Thyroid gland (tissue), 4 donors: ENCODE data around the gene NDE1. TPM values are rescaled to one million over a fixed set of nuclear protein-coding genes. Genes with fewer than 3 reads are reported as not detected.

Source experiments
- DNase-seq, 2 donors: peaks; one replicate each; pipeline ENCODE4 v3.0.0-alpha.2; 2019
- H3K27ac ChIP-seq, 3 donors: fragments of 200-600 bp; sonication (generic); 1 replicate in 2 of 3; 2 replicates in 1 of 3; pipeline ENCODE4 v1.5.1; 2016 to 2019; ENCODE audit warnings: mild to moderate bottlenecking in 1 of 3, moderate library complexity in 1 of 3
- H3K27me3 ChIP-seq: fragments of 200-600 bp; sonication (generic); one replicate; pipeline ENCODE4 v1.5.1; 2019
- H3K36me3 ChIP-seq, 2 donors: fragments of 200-600 bp; sonication (generic); one replicate each; pipeline ENCODE4 v1.5.1; 2016 to 2019
- H3K4me1 ChIP-seq, 2 donors: fragments of 200-600 bp; sonication (generic); one replicate each; pipeline ENCODE4 v1.5.1; 2017 to 2019
- H3K4me3 ChIP-seq, 3 donors: fragments of 200-600 bp; sonication (generic); replicated peaks in 1 of 3; 1 replicate in 2 of 3; 2 replicates in 1 of 3; pipeline ENCODE4 v1.5.1; 2016; ENCODE audit warnings: mild to moderate bottlenecking in 1 of 3
- H3K9me3 ChIP-seq: fragments of 200-600 bp; sonication (generic); one replicate; pipeline ENCODE4 v1.5.1; 2017
- CTCF ChIP-seq, 6 experiments: fragments of 200-600 bp in 3 of 6; fragments of 450-650 bp in 3 of 6; sonication (generic) in 3 of 6; IDR thresholded peaks; one replicate each; pipeline ENCODE4 v1.5.1; 2016 to 2019; ENCODE audit warnings: antibody characterized with exemption in 6 of 6, mild to moderate bottlenecking in 2 of 6, inconsistent platforms in 1 of 6, moderate library complexity in 1 of 6
- POLR2A ChIP-seq, 2 donors: fragments of 450-650 bp; IDR thresholded peaks; one replicate each; pipeline ENCODE4 v1.6.1; 2017; ENCODE audit warnings: antibody characterized with exemption in 2 of 2, mild to moderate bottlenecking in 2 of 2, moderate library complexity in 1 of 2
- WGBS, 2 donors: methylation state at CpG; one replicate each; pipeline ENCODE4 v1.1.5; 2017; 5-methylcytosine and 5-hydroxymethylcytosine counted together
- intact Hi-C: fragments of 100-400 bp; cut with DNase I; formaldehyde crosslinking; loops from one replicate; pipeline ENCODE4 v1.15.1; 2023
- total RNA-seq, 4 donors: library from RNA; depleted of rRNA; stranded (reverse); fragments of >200 nt; gene quantifications; one replicate each; pipeline ENCODE4 v1.2.3, GENCODE V29; 2016

Gene NDE1
- total RNA-seq, 4 donors from 2014 or later: 7.7 to 21.3 (median 14.7) TPM

DNA sequence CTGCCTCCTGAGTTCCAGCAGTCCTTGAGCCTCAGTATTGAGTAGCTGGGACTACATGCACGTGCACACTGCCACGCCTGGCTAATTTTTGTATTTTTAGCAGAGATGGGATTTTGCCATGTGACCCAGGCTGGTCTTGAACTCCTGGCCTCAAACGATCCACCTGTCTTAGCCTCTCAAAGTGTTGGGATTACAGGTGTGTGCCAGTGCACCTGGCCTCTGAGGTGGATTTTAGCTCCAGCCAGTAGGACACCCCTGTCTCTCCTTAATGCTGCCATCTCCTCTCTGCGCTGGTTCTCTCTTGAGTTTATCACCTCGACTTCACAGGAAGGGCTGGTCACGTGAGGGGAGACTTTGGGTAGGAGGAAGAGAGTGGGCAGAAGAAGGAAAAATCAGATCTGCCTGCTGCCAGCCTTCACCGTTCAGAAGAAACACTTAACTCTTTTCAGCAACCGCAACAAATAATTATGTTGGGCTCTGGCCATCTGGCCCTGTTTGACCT is 55.1 kb downstream of the NDE1 start:
- Histone ChIP-seq H3K36me3 (peaks cover 0 to 8% of the 10 kb centered on the region in 2 donors), H3K4me1 (no peaks in the 10 kb centered on the region), H3K4me3 (no peak overlapping the region), H3K27ac (no peak overlapping the region), H3K27me3 (no peaks in the 10 kb centered on the region), H3K9me3 (no peaks in the 10 kb centered on the region)
- intact Hi-C loops: loop anchor here (10.0 kb wide), 1 partner anchor 280 kb away; no protein-coding TSS in a partner anchor
- peak; percentile 3 to 8 for DNase-seq
- TF ChIP-seq POLR2A (IDR thresholded peaks at IDR 0.05) (no peak), CTCF (IDR thresholded peaks at IDR 0.05) (no peak)
- WGBS, 2 donors: 68 to 70% methylated on average over 8 of the region's 8 CpGs

DNA sequence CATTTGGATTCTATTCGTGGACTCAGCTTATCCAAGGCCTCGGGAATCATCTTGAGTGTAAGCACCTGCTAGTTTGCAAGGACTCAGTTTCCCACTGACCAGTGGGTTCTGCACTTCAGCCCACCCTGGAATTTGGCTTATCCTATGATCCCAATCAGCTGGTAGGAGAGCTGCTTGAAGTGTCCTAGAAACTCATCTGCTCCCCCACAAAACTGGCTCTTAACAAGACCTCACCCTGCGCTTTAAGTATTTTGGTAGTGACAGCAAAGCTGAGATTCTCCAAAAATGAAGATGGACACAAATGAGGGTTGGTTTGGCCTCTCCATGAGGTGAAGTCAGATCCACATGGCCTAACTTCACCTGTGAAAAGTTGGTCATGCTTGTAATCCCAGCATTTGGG is 57.3 kb downstream of the NDE1 start:
- DNase-seq: no peak
- H3K36me3 ChIP-seq: no peaks in the 10 kb centered on the region
- intact Hi-C loops: loop anchor here (10.0 kb wide), 1 partner anchor 283 kb away; no protein-coding TSS in a partner anchor
- no peaks in the 10 kb centered on the region for H3K9me3 ChIP-seq
- H3K4me3 ChIP-seq: no peak overlapping the region
- no peak overlapping the region for H3K27ac ChIP-seq
- WGBS, 2 donors: 93 to 94% methylated on average over 3 of the region's 3 CpGs
- H3K27me3 ChIP-seq: no peaks in the 10 kb centered on the region
- TF ChIP-seq CTCF (IDR thresholded peaks at IDR 0.05) (no peak), POLR2A (IDR thresholded peaks at IDR 0.05) (no peak)
- no peaks in the 10 kb centered on the region for H3K4me1 ChIP-seq

GRCh38 chr16:15708096-15708495 is 58.1 kb downstream of the NDE1 start:
- no peak overlapping the region for H3K27ac ChIP-seq
- 91% methylated on average over 11 to 12 of the region's 12 CpGs for WGBS, 2 donors
- no peaks in the 10 kb centered on the region for H3K36me3 ChIP-seq

DNA sequence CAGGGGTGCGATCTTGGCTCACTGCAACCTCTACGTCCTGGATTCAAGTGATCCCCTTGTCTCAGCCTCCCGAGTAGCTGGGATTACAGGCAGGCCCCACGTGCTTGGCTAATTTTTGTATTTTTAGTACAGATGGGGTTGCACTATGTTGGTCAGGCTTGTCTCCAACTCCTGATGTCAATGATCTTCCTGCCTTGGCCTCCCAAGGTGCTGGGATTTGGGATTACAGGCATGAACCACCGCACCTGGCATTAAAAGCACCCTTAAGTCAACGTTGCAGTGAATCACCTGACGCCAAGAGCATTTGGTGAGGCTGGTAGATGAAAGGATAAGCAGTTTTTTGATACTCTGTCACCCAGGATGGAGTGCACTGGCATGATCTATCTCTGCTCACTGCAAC is 59.0 kb downstream of the NDE1 start:
- Histone ChIP-seq H3K4me1 (no peaks in the 10 kb centered on the region), H3K27ac (no peak overlapping the region), H3K9me3 (no peaks in the 10 kb centered on the region), H3K4me3 (no peak overlapping the region), H3K27me3 (no peaks in the 10 kb centered on the region), H3K36me3 (no peaks in the 10 kb centered on the region)
- TF ChIP-seq CTCF (IDR thresholded peaks at IDR 0.05) (no peak), POLR2A (IDR thresholded peaks at IDR 0.05) (no peak)
- intact Hi-C loops: loop anchor here (10.0 kb wide), 1 partner anchor 284 kb away; no protein-coding TSS in a partner anchor
- no peak for DNase-seq
- 86 to 91% methylated on average over 7 of the region's 7 CpGs for WGBS, 2 donors

More at GRCh38 chr16:15708096-15708495, 58.1 kb downstream of the NDE1 start:
- Histone ChIP-seq H3K4me3 (no peak overlapping the region), H3K27me3 (no peaks in the 10 kb centered on the region), H3K9me3 (no peaks in the 10 kb centered on the region), H3K4me1 (no peaks in the 10 kb centered on the region)
- intact Hi-C loops: loop anchor here (10.0 kb wide), 1 partner anchor 283 kb away; no protein-coding TSS in a partner anchor
- TF ChIP-seq CTCF (IDR thresholded peaks at IDR 0.05) (no peak), POLR2A (IDR thresholded peaks at IDR 0.05) (no peak)
- DNase-seq: no peak

DNA sequence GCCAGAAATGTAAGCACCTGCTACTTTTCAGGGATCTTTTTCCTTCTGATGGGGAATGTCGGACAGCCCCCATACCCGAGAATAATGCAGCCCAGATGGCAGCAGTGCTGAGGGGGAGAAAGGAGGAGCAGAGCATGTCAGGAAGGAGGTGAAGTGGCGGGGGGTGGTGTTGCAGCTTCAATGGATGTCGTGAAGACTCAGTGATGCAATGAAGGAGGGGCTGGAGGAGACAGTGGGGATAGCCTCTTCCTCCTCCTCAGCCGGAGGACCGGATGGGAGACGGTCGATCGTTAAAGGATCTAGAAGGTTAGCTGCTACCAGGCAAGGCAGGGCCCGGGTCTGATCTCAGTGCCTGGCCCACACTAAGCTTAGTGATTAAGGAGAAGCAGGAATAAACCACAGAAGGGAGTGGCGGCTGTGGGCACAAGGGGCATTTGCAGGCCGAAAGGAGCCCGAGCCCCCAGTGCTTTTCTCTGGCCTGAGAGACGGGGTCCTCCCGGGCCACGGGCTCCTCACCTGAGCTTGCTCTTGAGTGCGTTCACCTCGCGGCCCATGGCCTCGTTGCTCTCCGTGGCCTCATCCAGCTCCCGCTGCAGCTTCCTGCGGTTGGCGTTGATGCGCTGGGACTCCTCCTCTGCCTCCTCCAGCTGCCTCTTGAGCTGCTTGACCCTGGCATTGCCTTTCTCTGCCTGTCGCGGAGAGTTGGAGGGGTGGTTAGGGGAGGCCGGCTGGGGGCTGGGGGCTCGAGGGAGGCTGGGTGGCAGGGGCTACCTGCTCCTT is 64.5 kb downstream of the NDE1 start:
- 87 to 93% methylated on average over 23 to 26 of the region's 29 CpGs for WGBS, 2 donors
- TF ChIP-seq CTCF (IDR thresholded peaks at IDR 0.05): no peak
- no peak for TF ChIP-seq POLR2A (IDR thresholded peaks at IDR 0.05)

More for the DNA sequence above, 64.5 kb downstream of the NDE1 start:
- Histone ChIP-seq H3K27ac (no peak overlapping the region), H3K27me3 (no peaks in the 10 kb centered on the region), H3K36me3 (no peaks in the 10 kb centered on the region), H3K4me1 (no peaks in the 10 kb centered on the region), H3K9me3 (no peaks in the 10 kb centered on the region), H3K4me3 (no peak overlapping the region)
- intact Hi-C loops: no loop called here
- no peak for DNase-seq
